AG09309 (cell line): ENCODE measurements around the gene OBP2A.

Source experiments
- DNase-seq: peaks from one replicate; pipeline ENCODE4 v3.0.0-alpha.2; 2010; ENCODE audit warnings: low read depth
- H3K4me3 ChIP-seq: 2 replicates; pipeline ENCODE4 v1.5.1; 2011; ENCODE audit warnings: mild to moderate bottlenecking, low read depth, low read length, moderate library complexity; ENCODE audit not compliant: control insufficient read depth
- TF ChIP-seq, protein P1 (sequence below): IDR thresholded peaks from 2 replicates; pipeline ENCODE4 v1.5.1; 2011; ENCODE audit warnings: mild to moderate bottlenecking, low read depth, low read length, inconsistent platforms; ENCODE audit not compliant: insufficient read depth, control insufficient read depth; ENCODE audit errors: missing control alignments

OBP2A gene

DNA sequence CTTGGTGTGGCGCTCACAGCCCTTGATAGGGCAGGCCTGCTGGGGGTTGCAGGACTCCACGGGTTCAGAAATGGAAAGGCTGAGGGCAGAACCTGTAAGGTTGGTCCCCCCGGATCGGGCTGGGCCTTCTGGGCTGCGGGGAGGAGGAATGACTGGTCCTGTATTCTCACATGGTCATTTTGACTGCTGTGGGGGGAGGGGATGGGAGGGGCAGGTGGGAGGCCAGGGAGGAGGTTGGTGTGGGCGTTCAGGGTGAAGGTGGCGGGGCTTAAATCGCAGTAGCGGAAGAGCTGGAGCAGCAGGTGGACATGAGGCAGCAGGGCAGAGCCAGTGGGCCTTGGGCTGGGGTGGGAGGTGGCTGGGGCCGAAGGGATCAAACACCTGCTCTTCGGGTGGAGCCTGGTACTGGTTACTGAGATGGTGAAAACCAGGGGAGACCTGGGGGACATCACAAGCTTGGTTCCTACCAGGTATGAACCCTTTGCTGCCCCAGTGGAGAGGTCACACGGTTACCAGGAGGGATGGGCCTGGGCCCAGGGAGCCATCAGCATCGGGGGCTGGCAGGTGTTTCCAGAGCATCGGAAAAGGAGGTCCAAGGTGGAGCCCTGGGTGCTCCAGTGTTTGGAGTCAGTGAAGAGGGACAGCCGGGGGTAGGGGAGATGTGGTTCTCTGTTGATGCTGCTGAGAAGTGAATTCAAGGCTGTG lies 43.6 kb upstream of the OBP2A start:
- no peak for DNase-seq
- TF ChIP-seq, protein P1, sequence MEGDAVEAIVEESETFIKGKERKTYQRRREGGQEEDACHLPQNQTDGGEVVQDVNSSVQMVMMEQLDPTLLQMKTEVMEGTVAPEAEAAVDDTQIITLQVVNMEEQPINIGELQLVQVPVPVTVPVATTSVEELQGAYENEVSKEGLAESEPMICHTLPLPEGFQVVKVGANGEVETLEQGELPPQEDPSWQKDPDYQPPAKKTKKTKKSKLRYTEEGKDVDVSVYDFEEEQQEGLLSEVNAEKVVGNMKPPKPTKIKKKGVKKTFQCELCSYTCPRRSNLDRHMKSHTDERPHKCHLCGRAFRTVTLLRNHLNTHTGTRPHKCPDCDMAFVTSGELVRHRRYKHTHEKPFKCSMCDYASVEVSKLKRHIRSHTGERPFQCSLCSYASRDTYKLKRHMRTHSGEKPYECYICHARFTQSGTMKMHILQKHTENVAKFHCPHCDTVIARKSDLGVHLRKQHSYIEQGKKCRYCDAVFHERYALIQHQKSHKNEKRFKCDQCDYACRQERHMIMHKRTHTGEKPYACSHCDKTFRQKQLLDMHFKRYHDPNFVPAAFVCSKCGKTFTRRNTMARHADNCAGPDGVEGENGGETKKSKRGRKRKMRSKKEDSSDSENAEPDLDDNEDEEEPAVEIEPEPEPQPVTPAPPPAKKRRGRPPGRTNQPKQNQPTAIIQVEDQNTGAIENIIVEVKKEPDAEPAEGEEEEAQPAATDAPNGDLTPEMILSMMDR: no peak
- no peak overlapping the region for H3K4me3 ChIP-seq

DNA sequence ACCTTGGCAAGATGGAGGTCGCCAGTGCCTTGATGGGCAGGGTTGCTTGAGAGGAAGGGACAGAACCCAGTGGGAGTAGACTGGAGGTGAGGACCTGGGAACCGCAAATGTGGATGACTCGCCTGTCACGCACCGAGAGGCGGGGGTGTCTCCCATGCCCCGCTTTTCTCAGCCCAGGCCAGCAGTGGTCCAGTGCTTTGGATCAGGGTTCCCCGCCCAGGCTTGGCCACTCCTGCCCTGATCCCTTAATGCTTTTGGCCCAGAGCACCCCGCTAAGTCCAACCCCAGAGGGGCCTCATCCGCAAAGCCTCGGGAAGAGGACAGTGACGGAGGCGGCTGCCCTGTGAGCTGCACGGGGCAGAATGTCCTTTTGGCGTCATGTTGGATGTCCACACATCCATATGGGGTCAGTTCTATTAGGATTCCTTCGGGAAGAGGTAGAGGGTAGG lies 43.0 kb upstream of the OBP2A start:
- no peak for DNase-seq
- H3K4me3 ChIP-seq: no peak overlapping the region
- TF ChIP-seq, protein P1: no peak

DNA sequence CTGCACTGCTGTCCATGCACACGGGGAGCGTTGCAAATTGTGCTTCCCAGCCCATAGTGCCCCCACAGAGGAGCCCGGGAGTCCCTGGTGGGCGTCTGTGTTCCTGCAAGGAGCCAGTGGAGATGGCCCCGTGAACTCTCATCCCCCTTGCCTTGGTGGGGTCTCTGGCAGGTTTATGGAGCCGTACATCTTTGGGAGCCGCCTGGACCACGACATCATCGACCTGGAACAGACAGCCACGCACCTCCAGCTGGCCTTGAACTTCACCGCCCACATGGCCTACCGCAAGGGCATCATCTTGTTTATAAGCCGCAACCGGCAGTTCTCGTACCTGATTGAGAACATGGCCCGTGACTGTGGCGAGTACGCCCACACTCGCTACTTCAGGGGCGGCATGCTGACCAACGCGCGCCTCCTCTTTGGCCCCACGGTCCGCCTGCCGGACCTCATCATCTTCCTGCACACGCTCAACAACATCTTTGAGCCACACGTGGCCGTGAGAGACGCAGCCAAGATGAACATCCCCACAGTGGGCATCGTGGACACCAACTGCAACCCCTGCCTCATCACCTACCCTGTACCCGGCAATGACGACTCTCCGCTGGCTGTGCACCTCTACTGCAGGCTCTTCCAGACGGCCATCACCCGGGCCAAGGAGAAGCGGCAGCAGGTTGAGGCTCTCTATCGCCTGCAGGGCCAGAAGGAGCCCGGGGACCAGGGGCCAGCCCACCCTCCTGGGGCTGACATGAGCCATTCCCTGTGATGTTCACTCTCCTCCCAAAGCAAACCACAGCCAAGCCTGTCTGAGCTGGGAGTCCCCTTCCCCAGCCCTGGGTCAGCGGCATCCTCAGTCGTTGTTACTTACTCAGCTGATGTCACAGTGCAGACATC lies 42.3 kb upstream of the OBP2A start:
- TF ChIP-seq, protein P1: no peak
- no peak overlapping the region for H3K4me3 ChIP-seq
- DNase-seq: no peak

DNA sequence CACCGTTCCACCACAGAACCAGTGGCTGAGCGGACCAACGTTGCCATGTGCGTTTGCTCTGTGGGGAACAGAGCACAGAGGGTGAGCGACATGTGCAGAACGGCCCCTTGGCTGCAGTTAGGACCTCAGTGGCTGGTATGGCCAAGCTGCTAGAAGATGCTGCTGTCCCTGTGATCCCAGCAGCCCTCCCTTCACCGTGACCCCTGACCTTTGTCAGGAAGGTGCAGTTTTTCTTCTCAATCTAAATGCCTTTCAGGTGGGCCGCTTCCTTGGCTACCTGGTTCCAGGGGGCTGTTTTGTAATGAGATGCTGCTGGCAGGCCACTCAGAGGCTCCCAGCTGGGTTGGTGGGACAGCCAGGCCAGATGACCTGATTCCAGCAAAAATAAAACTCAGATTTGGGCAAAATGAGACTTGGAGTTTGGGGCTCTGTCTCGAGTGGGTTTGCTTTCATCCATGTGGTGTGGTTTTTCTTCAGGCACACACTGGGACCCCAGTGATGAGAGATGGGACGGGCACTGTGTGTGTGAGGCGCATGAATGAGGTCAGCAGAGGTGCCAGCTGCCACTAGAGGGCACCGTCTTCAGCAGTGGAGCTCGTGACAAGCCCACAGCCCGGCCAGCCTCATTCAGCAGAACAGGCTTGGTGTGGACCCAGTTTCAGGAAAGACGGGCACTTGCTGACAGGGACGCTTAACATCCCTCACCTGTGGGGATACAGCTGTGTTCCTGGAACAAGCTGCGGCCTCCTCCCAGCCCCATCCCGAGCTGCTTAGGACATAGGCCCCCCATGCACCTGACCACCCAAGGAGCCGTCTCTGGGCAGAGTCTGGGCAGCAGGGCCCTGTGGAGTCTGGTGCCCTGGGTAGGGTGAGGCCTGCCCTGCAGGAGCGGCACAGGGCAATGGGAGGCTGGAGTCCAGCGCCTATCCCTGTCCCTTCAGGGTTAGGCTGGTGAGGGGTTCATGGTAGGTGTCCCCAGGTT lies 41.4 kb upstream of the OBP2A start:
- DNase-seq: no peak
- H3K4me3 ChIP-seq: no peak overlapping the region
- TF ChIP-seq, protein P1: peak; percentile 89

DNA sequence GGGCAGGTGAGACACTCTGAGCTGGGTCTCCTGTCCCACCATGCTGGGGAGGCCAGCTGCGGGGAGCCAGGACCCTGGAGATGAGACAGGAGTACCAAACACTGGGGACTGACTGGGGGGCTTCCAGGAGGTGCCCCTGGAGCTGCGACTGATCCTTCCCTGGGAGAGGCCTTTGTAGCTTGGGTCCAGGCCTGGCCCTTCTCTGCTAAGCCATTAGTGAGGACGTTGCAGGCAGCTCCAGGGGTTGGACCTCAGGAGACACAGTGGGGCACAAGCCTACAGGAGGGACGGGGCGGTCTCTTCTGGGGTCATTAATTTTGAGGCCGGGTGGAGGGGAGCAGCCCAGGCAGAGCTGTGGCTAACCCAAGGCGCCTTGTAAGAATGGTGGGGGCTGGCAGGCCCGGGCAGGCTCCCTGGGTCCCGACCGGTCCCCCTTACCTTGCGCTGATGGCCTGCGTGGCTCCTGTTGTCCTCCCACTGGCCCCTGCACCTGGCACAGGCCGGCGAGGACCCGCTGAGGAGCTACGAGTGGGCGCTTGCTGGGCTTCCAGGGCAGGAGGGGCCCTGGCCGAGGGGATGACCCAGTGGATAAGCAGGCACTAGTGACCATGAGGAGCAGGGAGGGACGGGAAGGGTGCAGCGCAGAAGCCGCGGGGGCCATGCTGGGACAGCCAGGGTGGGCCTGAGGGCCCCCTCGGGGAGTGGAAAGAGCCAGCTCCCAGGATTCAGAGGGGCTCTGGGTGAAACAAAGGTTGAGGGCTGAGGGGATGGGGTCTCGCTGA lies 40.3 kb upstream of the OBP2A start:
- no peak for DNase-seq
- TF ChIP-seq, protein P1: no peak
- no peak overlapping the region for H3K4me3 ChIP-seq
